Keratinocyte (primary cell): ENCODE results near the gene SFXN2. TPM values are rescaled to one million over a fixed set of nuclear protein-coding genes. Genes with fewer than 3 reads are reported as not detected.

Source experiments
- DNase-seq: peaks from one replicate; pipeline ENCODE4 v3.0.0-alpha.2; 2011; ENCODE audit warnings: low read depth, missing footprints, low spot score
- FAIRE-seq: peaks from 2 replicates; lab custom pipeline; 2011; peaks lifted over from hg19 to GRCh38; lab: Jason Lieb, UNC
- H2AFZ ChIP-seq: 2 replicates; pipeline ENCODE4 v1.6.0; 2012; ENCODE audit warnings: low read length, control low read depth, inconsistent platforms; ENCODE audit not compliant: control insufficient read depth
- H3K27ac ChIP-seq: 2 replicates; pipeline ENCODE4 v1.5.1; 2011; ENCODE audit warnings: low read length; ENCODE audit not compliant: control insufficient read depth, insufficient read depth
- H3K27me3 ChIP-seq: 3 replicates; pipeline ENCODE4 v1.6.0; 2011; ENCODE audit warnings: low read length; ENCODE audit not compliant: control insufficient read depth, insufficient read depth; ENCODE audit errors: extremely low read depth
- H3K36me3 ChIP-seq, 2 experiments: 2 replicates in 1 of 2; 3 replicates in 1 of 2; pipeline ENCODE4 v1.5.1; 2011; ENCODE audit warnings: low read length in 2 of 2, mild to moderate bottlenecking in 1 of 2; ENCODE audit not compliant: control insufficient read depth in 2 of 2, insufficient read depth in 2 of 2; ENCODE audit errors: extremely low read depth in 1 of 2
- H3K4me1 ChIP-seq: 3 replicates; pipeline ENCODE4 v1.5.1; 2011; ENCODE audit warnings: low read length; ENCODE audit not compliant: control insufficient read depth, insufficient read depth; ENCODE audit errors: extremely low read depth
- H3K4me2 ChIP-seq: 3 replicates; pipeline ENCODE4 v1.6.0; 2011; ENCODE audit warnings: low read depth, low read length; ENCODE audit not compliant: control insufficient read depth, insufficient read depth; ENCODE audit errors: extremely low read depth
- H3K4me3 ChIP-seq, 3 experiments: fragments of 200-600 bp in 1 of 3; sonication (generic) in 1 of 3; 2 replicates in 2 of 3; 3 replicates in 1 of 3; pipeline ENCODE4 v1.5.1; 2011 to 2016; ENCODE audit warnings: low read length in 3 of 3, mild to moderate bottlenecking in 3 of 3, control low read depth in 2 of 3, inconsistent platforms in 1 of 3, low read depth in 1 of 3, mixed read lengths in 1 of 3, mixed run types in 1 of 3, moderate library complexity in 1 of 3; ENCODE audit not compliant: control insufficient read depth in 2 of 3, insufficient read depth in 2 of 3; ENCODE audit errors: extremely low read depth in 1 of 3
- H3K79me2 ChIP-seq: 2 replicates; pipeline ENCODE4 v1.6.0; 2012; ENCODE audit warnings: low read length; ENCODE audit not compliant: control insufficient read depth, insufficient read depth
- H3K9ac ChIP-seq: 3 replicates; pipeline ENCODE4 v1.6.0; 2011; ENCODE audit warnings: low read length; ENCODE audit not compliant: control insufficient read depth, insufficient read depth; ENCODE audit errors: extremely low read depth
- H3K9me1 ChIP-seq: 3 replicates; pipeline ENCODE4 v1.6.0; 2011; ENCODE audit warnings: low read length; ENCODE audit not compliant: control insufficient read depth, insufficient read depth; ENCODE audit errors: extremely low read depth
- H3K9me3 ChIP-seq: 2 replicates; pipeline ENCODE4 v1.5.1; 2012; ENCODE audit warnings: low read depth, low read length; ENCODE audit not compliant: control insufficient read depth
- H4K20me1 ChIP-seq: 3 replicates; pipeline ENCODE4 v1.6.0; 2011; ENCODE audit warnings: low read length; ENCODE audit not compliant: control insufficient read depth, insufficient read depth; ENCODE audit errors: extremely low read depth
- CTCF ChIP-seq, 3 experiments: IDR thresholded peaks in 1 of 3; conservative IDR thresholded peaks in 1 of 3; optimal IDR thresholded peaks in 1 of 3; 2 replicates in 2 of 3; 3 replicates in 1 of 3; pipeline versions ENCODE3 to v1.5.1; 2011; ENCODE audit warnings: low read length in 3 of 3, mild to moderate bottlenecking in 3 of 3, moderate library complexity in 2 of 3, control low read depth in 1 of 3, inconsistent platforms in 1 of 3; ENCODE audit not compliant: insufficient read depth in 2 of 3; ENCODE audit errors: extremely low read depth in 1 of 3
- EZH2 ChIP-seq: IDR thresholded peaks from one replicate; pipeline ENCODE4 v1.6.1; 2012; ENCODE audit warnings: inconsistent platforms, mild to moderate bottlenecking, low read length, moderate library complexity
- dilution Hi-C: fragments of 300-500 bp; cut with MboI; formaldehyde crosslinking; loops from one replicate; pipeline ENCODE4 v1.7.0; 2020; ENCODE audit warnings: low sequenced_read_pairs; ENCODE audit not compliant: extremely low pct_ligation_motif_present
- polyA plus RNA-seq, 5 experiments: library from polyadenylated mRNA; depleted of rRNA in 3 of 5; stranded (reverse) in 3 of 5; stranded (forward) in 1 of 5; unstranded in 1 of 5; fragments of >200 nt; gene quantifications; 1 replicate in 1 of 5; 2 replicates in 3 of 5; 3 replicates in 1 of 5; pipeline versions ENCODE4 v1.2.1 to v1.2.3, GENCODE V29; 2011 to 2012; ENCODE audit warnings: missing spikeins in 2 of 5, low read depth in 1 of 5, low replicate concordance in 1 of 5

SFXN2 gene
- polyA plus RNA-seq, 1 donor (not counting 4 experiments of a cell fraction or from before 2014, with no cell fraction given): 5.0 TPM

GRCh38 chr10:102675666-102676533 lies 38.5 kb upstream of the SFXN2 start:
- DNase-seq (no peak), FAIRE-seq (no peak)
- H3K4me2 ChIP-seq: no peak overlapping the region
- H3K9me1 ChIP-seq: no peaks in the 10 kb centered on the region
- H3K4me3 ChIP-seq: no peak overlapping the region
- TF ChIP-seq EZH2 (no peak), CTCF (optimal IDR thresholded peaks at IDR 0.05 in 1 of 3, IDR thresholded peaks at IDR 0.05 in 1 of 3, conservative IDR thresholded peaks at IDR 0.05 in 1 of 3; ENCODE audit: extremely low read depth in 1 of 3, insufficient read depth in 2 of 3, low read length in 3 of 3) (no peak)
- H3K9me3 ChIP-seq: no peaks in the 10 kb centered on the region
- H4K20me1 ChIP-seq: no peaks in the 10 kb centered on the region
- H3K27me3 ChIP-seq: no peaks in the 10 kb centered on the region
- no peaks in the 10 kb centered on the region for H3K79me2 ChIP-seq
- peaks cover 23% of the 10 kb centered on the region for H3K4me1 ChIP-seq
- H3K9ac ChIP-seq: no peak overlapping the region
- H3K36me3 ChIP-seq: no peaks in the 10 kb centered on the region
- no peak overlapping the region for H2AFZ ChIP-seq
- dilution Hi-C loops: no loop called here
- H3K27ac ChIP-seq: no peak overlapping the region

- Histone ChIP-seq H3K27me3 (no peaks in the 10 kb centered on the region), H3K4me2 (no peak overlapping the region), H4K20me1 (no peaks in the 10 kb centered on the region), H3K36me3 (peaks cover 0 to 2% of the 10 kb centered on the region in 2 experiments), H3K9me1 (no peaks in the 10 kb centered on the region), H3K4me3 (no peak overlapping the region), H3K9ac (no peak overlapping the region), H2AFZ (no peak overlapping the region), H3K27ac (no peak overlapping the region), H3K9me3 (no peaks in the 10 kb centered on the region), H3K4me1 (peaks cover 23% of the 10 kb centered on the region), H3K79me2 (no peaks in the 10 kb centered on the region)
- TF ChIP-seq CTCF (optimal IDR thresholded peaks at IDR 0.05 in 1 of 3, IDR thresholded peaks at IDR 0.05 in 1 of 3, conservative IDR thresholded peaks at IDR 0.05 in 1 of 3; ENCODE audit: extremely low read depth in 1 of 3, insufficient read depth in 2 of 3, low read length in 3 of 3) (no peak), EZH2 (no peak)
- dilution Hi-C loops: no loop called here
- DNase-seq: no peak
- no peak for FAIRE-seq
Observed at GRCh38 chr10:102676534-102677315, 37.7 kb upstream of the SFXN2 start.
